GM12891 (cell line): ENCODE results near the gene STK25.

ENCODE experiments used
- PAX5 ChIP-seq: IDR thresholded peaks from 2 replicates; pipeline ENCODE4 v1.6.1; 2011; ENCODE audit warnings: low read length, moderate library complexity, mild to moderate bottlenecking; ENCODE audit not compliant: insufficient read depth, severe bottlenecking
- POLR2A ChIP-seq: IDR thresholded peaks from 2 replicates; pipeline ENCODE4 v1.6.1; 2011; ENCODE audit warnings: low read depth, low read length, control low read depth
- POLR2AphosphoS5 ChIP-seq: IDR thresholded peaks from 2 replicates; pipeline ENCODE4 v1.6.1; 2011; ENCODE audit warnings: low read depth, low read length, control low read depth

DNA sequence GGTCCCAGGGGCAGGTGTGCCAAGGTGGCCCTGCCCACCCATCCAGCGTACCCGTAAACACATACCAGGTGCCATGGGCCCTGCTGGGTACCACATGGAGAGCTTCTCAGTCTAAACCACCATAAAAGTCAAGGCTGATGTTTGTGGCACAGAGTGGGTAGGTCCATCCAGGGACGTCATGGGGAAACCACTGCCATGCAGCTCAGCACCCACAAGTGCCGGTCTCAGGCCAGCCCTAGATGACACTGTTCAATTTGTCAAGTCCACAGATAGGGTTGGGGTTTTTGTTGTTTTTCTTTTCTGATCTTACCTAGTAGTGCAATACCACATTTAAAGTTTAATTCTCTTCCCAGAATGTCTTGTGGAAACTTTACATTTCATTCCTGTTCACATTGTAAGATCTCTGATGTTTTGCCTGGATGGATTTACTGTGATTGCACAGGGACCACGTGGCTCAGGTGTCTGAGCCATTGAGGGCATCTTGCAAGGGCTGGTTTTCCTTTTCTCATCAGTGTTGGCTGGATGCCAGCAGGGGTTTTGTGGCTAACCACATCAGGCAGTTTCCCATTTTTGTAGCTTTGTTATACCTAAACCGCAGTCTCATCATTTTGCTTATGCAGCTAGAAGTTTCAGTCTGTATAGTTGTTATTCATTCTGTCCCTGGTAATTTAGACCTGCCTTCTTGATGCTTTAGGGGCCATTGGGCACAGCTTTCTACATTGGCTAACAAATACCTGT, 64.7 kb downstream of the STK25 start:
- no peak for TF ChIP-seq POLR2A
- 0 out of 2 replicates have a peak, but pooled peaks have one; percentile 34 for TF ChIP-seq POLR2AphosphoS5
- TF ChIP-seq PAX5 = no peak
